ENCODE results near the gene PTPN12.

- TF ChIP-seq CTCF (IDR thresholded peaks at IDR 0.05) = no peak
- TF ChIP-seq POLR2A (IDR thresholded peaks at IDR 0.05) = no peak
Observed at GRCh38 chr7:77498659-77499379, 38.3 kb upstream of the PTPN12 start.
